Aorta (tissue), 5 donors: ENCODE data around the gene SP3. TPM values are rescaled to one million over a fixed set of nuclear protein-coding genes. Genes with fewer than 3 reads are reported as not detected.

Source experiments
- ATAC-seq: fragments of 200-7000 bp; cut with Tn5 transposase; one replicate; pipeline ENCODE4 v1.9.1; 2022; ENCODE audit warnings: moderate library complexity; ENCODE audit not compliant: low FRiP score
- DNase-seq, 2 donors: peaks; one replicate each; pipeline ENCODE4 v3.0.0-alpha.2; 2020
- H3K27ac ChIP-seq, 2 donors: one replicate each; pipeline ENCODE4 v1.5.1; 2013; ENCODE audit warnings: low read length in 2 of 2, mild to moderate bottlenecking in 2 of 2, moderate library complexity in 2 of 2, control low read depth in 1 of 2, inconsistent platforms in 1 of 2, low read depth in 1 of 2
- H3K27me3 ChIP-seq, 2 donors: one replicate each; pipeline ENCODE4 v1.6.1; 2013; ENCODE audit warnings: control low read depth in 1 of 2, low read length in 1 of 2, mild to moderate bottlenecking in 1 of 2, moderate library complexity in 1 of 2; ENCODE audit not compliant: insufficient read depth in 2 of 2, control insufficient read depth in 1 of 2
- H3K36me3 ChIP-seq, 2 donors: one replicate each; pipeline ENCODE4 v1.6.1; 2013; ENCODE audit warnings: control low read depth in 1 of 2, low read length in 1 of 2, mild to moderate bottlenecking in 1 of 2; ENCODE audit not compliant: insufficient read depth in 2 of 2, control insufficient read depth in 1 of 2
- H3K4me1 ChIP-seq, 2 donors: one replicate each; pipeline ENCODE4 v1.6.1; 2013; ENCODE audit warnings: low read length in 2 of 2, control low read depth in 1 of 2, mild to moderate bottlenecking in 1 of 2, moderate library complexity in 1 of 2; ENCODE audit not compliant: insufficient read depth in 2 of 2, control insufficient read depth in 1 of 2
- H3K4me3 ChIP-seq, 2 donors: one replicate each; pipeline ENCODE4 v1.5.1; 2013; ENCODE audit warnings: low read length in 2 of 2, control low read depth in 1 of 2, mild to moderate bottlenecking in 1 of 2
- H3K9me3 ChIP-seq: one replicate; pipeline ENCODE4 v1.6.1; 2013; ENCODE audit warnings: mild to moderate bottlenecking, low read length; ENCODE audit not compliant: control insufficient read depth
- WGBS, 2 donors: extraction: QIAGEN DNeasy Blood & Tissue Kit; methylation state at CpG; one replicate each; pipeline ENCODE4 v1.1.7; 2013; 5-methylcytosine and 5-hydroxymethylcytosine counted together
- intact Hi-C, 2 donors: fragments of 100-400 bp; cut with DNase I; formaldehyde crosslinking; loops; one replicate each; pipeline versions ENCODE4 v1.14.2 to v1.15.0; 2022
- polyA plus RNA-seq, 2 donors: library from polyadenylated mRNA; stranded (reverse); fragments of 200-250 nt; gene quantifications; one replicate each; pipeline ENCODE4 v1.2.3, GENCODE V29; 2013
- total RNA-seq, 2 donors: library from RNA; stranded (reverse); fragmentation: NEBNext Ultra II Directional; extraction: Animal tissue kit (Norgen Biotek cat#: 25700); gene quantifications; one replicate each; pipeline ENCODE4 v1.2.1, GENCODE V29; 2021
- donor health status: healthy with polysubstance abuse.
- donor health status: Bipolar disorder and iron deficiency.
- donor health status: DM: no; HTN: no; CAD: no.
- donor health status: DM: no; HTN: no; CAD: no.
- donor health status: DM: yes; HTN: yes; CAD: no.

The SP3 gene
- total and polyA plus RNA-seq, 4 donors = 16.2 to 97.6 (median 52.2) TPM

DNA sequence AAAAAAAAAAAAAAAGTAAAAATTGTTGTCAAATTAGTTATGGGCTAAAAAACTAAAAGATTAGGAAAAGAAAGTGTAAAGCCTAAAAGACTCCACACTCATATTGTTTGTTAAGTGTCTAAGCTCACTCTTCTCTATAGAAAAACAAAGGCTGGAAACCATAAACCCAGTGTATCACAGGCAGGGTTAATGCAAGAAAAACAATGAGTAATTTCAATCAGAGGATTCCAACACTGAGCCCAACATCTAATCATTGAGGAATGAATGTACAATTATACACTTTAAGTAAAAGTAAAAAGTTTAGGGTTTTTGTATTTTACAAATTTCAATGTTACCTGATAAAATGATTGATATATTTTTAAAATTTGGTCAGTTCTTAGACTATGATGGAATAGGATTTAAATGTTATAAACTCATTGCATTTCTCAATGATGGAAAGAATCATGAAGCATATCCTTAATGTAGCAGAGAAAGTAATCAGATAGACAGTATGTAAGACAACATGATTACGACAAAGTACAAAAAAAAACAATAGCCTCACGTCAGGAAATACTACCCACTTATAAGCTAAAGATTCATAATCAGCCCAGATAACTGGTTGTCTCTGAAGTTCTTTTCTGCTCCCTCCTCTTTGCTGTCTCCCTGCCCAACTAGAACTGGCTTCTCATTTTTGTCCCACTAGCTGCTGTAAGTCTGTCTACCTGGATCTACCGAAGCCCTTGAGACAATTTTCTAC is 44.5 kb upstream of the SP3 start:
- intact Hi-C loops = loop anchor here in 1 of 2 donors (10.0 kb wide), 1 partner anchor 155 kb away; no protein-coding TSS in a partner anchor
- no peak overlapping the region for H3K4me3 ChIP-seq
- no peak for DNase-seq
- H3K9me3 ChIP-seq = no peaks in the 10 kb centered on the region
- 15 to 18% methylated on average over 3 of the region's 3 CpGs for WGBS, 2 donors
- H3K36me3 ChIP-seq = no peaks in the 10 kb centered on the region
- no peaks in the 10 kb centered on the region for H3K27me3 ChIP-seq
- H3K4me1 ChIP-seq = no peaks in the 10 kb centered on the region
- no peak for ATAC-seq
- H3K27ac ChIP-seq = peak overlapping the region in 1 of 2 donors; percentile 25

DNA sequence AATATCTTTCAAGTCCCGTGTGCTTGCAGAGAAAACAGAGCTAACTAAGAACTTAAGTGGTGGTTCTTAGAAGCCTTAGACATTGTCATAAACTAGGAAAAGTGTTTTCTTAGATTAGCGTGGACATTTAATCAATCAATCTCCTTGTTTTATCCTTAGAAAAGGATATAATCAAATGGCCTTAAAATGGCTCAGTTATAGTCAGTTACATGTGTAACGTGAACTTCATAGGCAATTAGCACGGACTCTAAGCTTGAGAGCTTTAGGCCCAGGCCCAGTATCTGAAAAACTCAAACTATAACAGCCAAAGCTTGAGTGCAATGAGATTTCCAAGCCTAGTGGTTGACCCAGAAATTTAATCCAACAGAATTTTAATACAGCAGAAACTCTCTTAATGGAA is 43.5 kb upstream of the SP3 start:
- no peak overlapping the region for H3K27ac ChIP-seq
- intact Hi-C loops = loop anchor here in 1 of 2 donors (10.0 kb wide), 1 partner anchor 154 kb away; no protein-coding TSS in a partner anchor

DNA sequence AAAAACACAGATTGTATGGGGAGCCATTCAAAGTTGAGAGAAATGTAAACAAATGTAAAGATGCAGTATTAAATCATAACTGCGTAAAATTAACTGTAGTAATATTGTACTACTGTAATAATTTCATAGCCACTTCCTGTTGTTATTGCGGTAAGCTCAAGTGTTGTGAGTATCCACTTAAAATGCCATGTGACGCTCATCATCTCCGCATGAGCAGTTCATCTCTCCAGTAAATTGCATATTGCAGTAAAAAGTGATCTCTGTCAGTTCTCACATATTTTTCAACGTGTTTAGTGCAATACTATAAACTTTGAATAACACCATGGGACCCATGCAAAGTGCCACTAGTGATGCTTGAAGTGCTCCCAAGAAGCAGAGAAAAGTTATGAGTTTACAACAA is 41.8 kb upstream of the SP3 start:
- 81% methylated on average over 5 of the region's 5 CpGs for WGBS, 2 donors

More for the DNA sequence above, 43.5 kb upstream of the SP3 start:
- no peaks in the 10 kb centered on the region for H3K9me3 ChIP-seq
- ATAC-seq (no peak), DNase-seq (no peak)
- WGBS, 2 donors = 50 to 62% methylated on average over 4 of the region's 4 CpGs
- no peaks in the 10 kb centered on the region for H3K27me3 ChIP-seq
- H3K36me3 ChIP-seq = no peaks in the 10 kb centered on the region
- H3K4me3 ChIP-seq = no peak overlapping the region
- peaks cover 0 to 2% of the 10 kb centered on the region in 2 donors for H3K4me1 ChIP-seq

GRCh38 chr2:174005801-174006419 is 40.7 kb upstream of the SP3 start:
- no peaks in the 10 kb centered on the region for H3K27me3 ChIP-seq
- DNase-seq (no peak), ATAC-seq (no peak)
- intact Hi-C loops = loop anchor here in 1 of 2 donors (2.0 to 10.0 kb wide), 2 partner anchors 23 to 151 kb away; no protein-coding TSS in a partner anchor
- peaks cover 0 to 2% of the 10 kb centered on the region in 2 donors for H3K4me1 ChIP-seq
- no peak overlapping the region for H3K4me3 ChIP-seq
- WGBS, 2 donors = 62 to 63% methylated on average over 11 of the region's 11 CpGs
- no peaks in the 10 kb centered on the region for H3K9me3 ChIP-seq
- peak overlapping the region; percentile 82 to 85 for H3K27ac ChIP-seq
- no peaks in the 10 kb centered on the region for H3K36me3 ChIP-seq

More for the DNA sequence above, 41.8 kb upstream of the SP3 start:
- no peak for ATAC-seq
- no peak for DNase-seq
- intact Hi-C loops = loop anchor here in 1 of 2 donors (10.0 kb wide), 1 partner anchor 152 kb away; no protein-coding TSS in a partner anchor
- H3K9me3 ChIP-seq = no peaks in the 10 kb centered on the region
- H3K4me1 ChIP-seq = peaks cover 0 to 2% of the 10 kb centered on the region in 2 donors
- H3K4me3 ChIP-seq = no peak overlapping the region
- no peaks in the 10 kb centered on the region for H3K27me3 ChIP-seq
- no peaks in the 10 kb centered on the region for H3K36me3 ChIP-seq
- H3K27ac ChIP-seq = no peak overlapping the region

- 3 to 7% methylated on average over 4 of the region's 4 CpGs for WGBS, 2 donors
- peak overlapping the region; percentile 43 to 85 for H3K27ac ChIP-seq
Observed at GRCh38 chr2:174004905-174005605, 39.9 kb upstream of the SP3 start.

GRCh38 chr2:174003720-174004695 is 38.8 kb upstream of the SP3 start:
- intact Hi-C loops = loop anchor here in 1 of 2 donors (2.0 to 10.0 kb wide), 2 partner anchors 21 to 149 kb away; no protein-coding TSS in a partner anchor
- Histone ChIP-seq H3K9me3 (no peaks in the 10 kb centered on the region), H3K36me3 (no peaks in the 10 kb centered on the region), H3K27me3 (no peaks in the 10 kb centered on the region), H3K4me3 (no peak overlapping the region), H3K4me1 (peaks cover 0 to 2% of the 10 kb centered on the region in 2 donors), H3K27ac (peak overlapping the region; percentile 73 to 85)
- ATAC-seq = no peak
- WGBS, 2 donors = 54 to 55% methylated on average over 13 of the region's 13 CpGs
- DNase-seq = no peak

More at GRCh38 chr2:174004905-174005605, 39.9 kb upstream of the SP3 start:
- H3K4me1 ChIP-seq = peaks cover 0 to 2% of the 10 kb centered on the region in 2 donors
- no peaks in the 10 kb centered on the region for H3K36me3 ChIP-seq
- intact Hi-C loops = loop anchor here in 1 of 2 donors (2.0 to 10.0 kb wide), 2 partner anchors 22 to 150 kb away; no protein-coding TSS in a partner anchor
- no peak overlapping the region for H3K4me3 ChIP-seq
- H3K27me3 ChIP-seq = no peaks in the 10 kb centered on the region
- no peaks in the 10 kb centered on the region for H3K9me3 ChIP-seq
- ATAC-seq (peak; percentile 84), DNase-seq (peak; percentile 77 to 80)

GRCh38 chr2:174002679-174003078 is 37.5 kb upstream of the SP3 start:
- Histone ChIP-seq H3K4me1 (peaks cover 0 to 2% of the 10 kb centered on the region in 2 donors), H3K36me3 (no peaks in the 10 kb centered on the region), H3K27me3 (no peaks in the 10 kb centered on the region), H3K27ac (no peak overlapping the region), H3K9me3 (no peaks in the 10 kb centered on the region), H3K4me3 (no peak overlapping the region)
- DNase-seq (no peak), ATAC-seq (no peak)
- intact Hi-C loops = loop anchor here in 1 of 2 donors (10.0 kb wide), 1 partner anchor 148 kb away; no protein-coding TSS in a partner anchor
- 97 to 99% methylated on average over 5 of the region's 5 CpGs for WGBS, 2 donors
